Stomach (tissue), 9 donors: ENCODE data around the gene SGPP2. TPM values are rescaled to one million over a fixed set of nuclear protein-coding genes. Genes with fewer than 3 reads are reported as not detected.

Source experiments
- DNase-seq, 2 donors: peaks; one replicate each; pipeline versions ENCODE4 v3.0.0 to v3.0.0-alpha.2; 2013 to 2019
- H3K27ac ChIP-seq, 5 donors: fragments of 200-600 bp in 4 of 5; sonication (generic) in 4 of 5; one replicate each; pipeline ENCODE4 v1.5.1; 2013 to 2019; ENCODE audit warnings: mild to moderate bottlenecking in 1 of 5, moderate library complexity in 1 of 5
- H3K27me3 ChIP-seq, 3 donors: fragments of 200-600 bp; sonication (generic); one replicate each; pipeline ENCODE4 v1.5.1; 2017 to 2019; ENCODE audit warnings: mixed run types in 1 of 3
- H3K36me3 ChIP-seq, 4 donors: fragments of 200-600 bp; sonication (generic); 1 replicate in 3 of 4; 2 replicates in 1 of 4; pipeline ENCODE4 v1.5.1; 2016 to 2019
- H3K4me1 ChIP-seq, 4 donors: fragments of 200-600 bp; sonication (generic); one replicate each; pipeline ENCODE4 v1.5.1; 2016 to 2019
- H3K4me3 ChIP-seq, 4 donors: fragments of 200-600 bp; sonication (generic) in 3 of 4; one replicate each; pipeline ENCODE4 v1.5.1; 2016 to 2019; ENCODE audit warnings: mild to moderate bottlenecking in 1 of 4
- H3K9me3 ChIP-seq, 4 donors: fragments of 200-600 bp; sonication (generic); one replicate each; pipeline ENCODE4 v1.5.1; 2016 to 2019
- EP300 ChIP-seq: sonication (generic); formaldehyde crosslinking; IDR thresholded peaks from one replicate; pipeline ENCODE4 v1.6.1; 2017; ENCODE audit warnings: antibody characterized with exemption
- POLR2A ChIP-seq, 4 donors: fragments of 450-650 bp; IDR thresholded peaks; one replicate each; pipeline ENCODE4 v1.6.1; 2016; ENCODE audit warnings: antibody characterized with exemption in 4 of 4, control low read depth in 2 of 4, mild to moderate bottlenecking in 1 of 4, moderate library complexity in 1 of 4
- POLR2AphosphoS5 ChIP-seq, 3 donors: sonication (generic); formaldehyde crosslinking; IDR thresholded peaks; one replicate each; pipeline ENCODE4 v1.6.1; 2016; ENCODE audit warnings: antibody characterized with exemption in 3 of 3
- WGBS, 5 donors: extraction: QIAGEN DNeasy Blood & Tissue Kit in 3 of 5; methylation state at CpG; one replicate each; pipeline versions ENCODE4 v1.1.5 to v1.1.7; 2013 to 2018; 5-methylcytosine and 5-hydroxymethylcytosine counted together
- intact Hi-C: fragments of 100-400 bp; cut with DNase I; formaldehyde crosslinking; loops from one replicate; pipeline ENCODE4 v1.15.1; 2023; ENCODE audit warnings: low total_unique reads
- polyA plus RNA-seq, 3 donors: library from polyadenylated mRNA; stranded (reverse); fragments of 200-250 nt; gene quantifications; one replicate each; pipeline ENCODE4 v1.2.3, GENCODE V29; 2013
- total RNA-seq, 5 donors: library from RNA; depleted of rRNA; stranded (reverse); fragments of >200 nt; gene quantifications; one replicate each; pipeline versions ENCODE4 v1.1.0 to v1.2.3, GENCODE V29; 2014 to 2016
- TF ChIP-seq, protein P1 (sequence below), 7 experiments: fragments of 450-650 bp in 4 of 7; fragments of 200-600 bp in 3 of 7; sonication (generic) in 3 of 7; IDR thresholded peaks; one replicate each; pipeline ENCODE4 v1.5.1; 2016 to 2019; ENCODE audit warnings: antibody characterized with exemption in 7 of 7, control low read depth in 2 of 7, mild to moderate bottlenecking in 1 of 7
- donor health status: healthy with polysubstance abuse.
- donor health status: Bipolar disorder and iron deficiency.
- donor health status: healthy.

Gene SGPP2
- total and polyA plus RNA-seq, 8 donors = 1.7 to 50.4 (median 21.0) TPM

GRCh38 chr2:222485367-222486211 lies 61.2 kb downstream of the SGPP2 start:
- 66 to 75% (median 72%) methylated on average over 12 of the region's 12 CpGs for WGBS, 5 donors

GRCh38 chr2:222490131-222490530 lies 65.8 kb downstream of the SGPP2 start:
- Histone ChIP-seq H3K27ac (no peak overlapping the region), H3K9me3 (peaks cover 0 to 3% (median 0%) of the 10 kb centered on the region in 4 donors), H3K27me3 (no peaks in the 10 kb centered on the region), H3K36me3 (no peaks in the 10 kb centered on the region), H3K4me3 (no peak overlapping the region), H3K4me1 (peaks cover 0 to 3% (median 0%) of the 10 kb centered on the region in 4 donors)
- TF ChIP-seq EP300 (no peak), POLR2A (IDR thresholded peaks at IDR 0.05) (no peak), POLR2AphosphoS5 (IDR thresholded peaks at IDR 0.05) (no peak)
- TF ChIP-seq, protein P1, sequence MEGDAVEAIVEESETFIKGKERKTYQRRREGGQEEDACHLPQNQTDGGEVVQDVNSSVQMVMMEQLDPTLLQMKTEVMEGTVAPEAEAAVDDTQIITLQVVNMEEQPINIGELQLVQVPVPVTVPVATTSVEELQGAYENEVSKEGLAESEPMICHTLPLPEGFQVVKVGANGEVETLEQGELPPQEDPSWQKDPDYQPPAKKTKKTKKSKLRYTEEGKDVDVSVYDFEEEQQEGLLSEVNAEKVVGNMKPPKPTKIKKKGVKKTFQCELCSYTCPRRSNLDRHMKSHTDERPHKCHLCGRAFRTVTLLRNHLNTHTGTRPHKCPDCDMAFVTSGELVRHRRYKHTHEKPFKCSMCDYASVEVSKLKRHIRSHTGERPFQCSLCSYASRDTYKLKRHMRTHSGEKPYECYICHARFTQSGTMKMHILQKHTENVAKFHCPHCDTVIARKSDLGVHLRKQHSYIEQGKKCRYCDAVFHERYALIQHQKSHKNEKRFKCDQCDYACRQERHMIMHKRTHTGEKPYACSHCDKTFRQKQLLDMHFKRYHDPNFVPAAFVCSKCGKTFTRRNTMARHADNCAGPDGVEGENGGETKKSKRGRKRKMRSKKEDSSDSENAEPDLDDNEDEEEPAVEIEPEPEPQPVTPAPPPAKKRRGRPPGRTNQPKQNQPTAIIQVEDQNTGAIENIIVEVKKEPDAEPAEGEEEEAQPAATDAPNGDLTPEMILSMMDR (IDR thresholded peaks at IDR 0.05) = no peak
- no peak for DNase-seq
- intact Hi-C loops = no loop called here

More at GRCh38 chr2:222485367-222486211, 61.2 kb downstream of the SGPP2 start:
- no peaks in the 10 kb centered on the region for H3K9me3 ChIP-seq
- H3K27ac ChIP-seq = no peak overlapping the region
- H3K36me3 ChIP-seq = no peaks in the 10 kb centered on the region
- TF ChIP-seq POLR2A (IDR thresholded peaks at IDR 0.05) (no peak), EP300 (no peak), POLR2AphosphoS5 (IDR thresholded peaks at IDR 0.05) (no peak)
- TF ChIP-seq, protein P1 (IDR thresholded peaks at IDR 0.05) = no peak
- no peaks in the 10 kb centered on the region for H3K4me1 ChIP-seq
- intact Hi-C loops = no loop called here
- H3K27me3 ChIP-seq = peaks cover 0 to 7% (median 0%) of the 10 kb centered on the region in 3 donors
- no peak overlapping the region for H3K4me3 ChIP-seq
- DNase-seq = no peak

DNA sequence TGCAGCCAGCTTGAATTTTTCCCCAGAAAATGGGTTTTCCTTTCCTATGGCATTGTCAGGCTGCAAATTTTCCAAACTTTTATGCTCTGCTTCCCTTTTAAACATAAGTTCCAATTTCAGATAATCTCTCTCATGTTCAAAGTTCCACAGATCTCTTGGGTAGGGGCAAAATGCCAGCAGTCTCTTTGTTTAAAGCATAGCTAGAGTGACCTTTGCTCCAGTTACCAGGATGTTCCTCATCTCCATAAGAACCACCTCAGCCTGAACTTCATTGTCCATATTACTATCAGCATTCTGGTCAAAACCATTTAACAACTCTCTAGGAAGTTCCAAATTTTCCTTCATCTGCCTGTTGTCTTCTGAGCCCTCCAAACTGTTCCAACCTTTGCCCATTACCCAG lies 68.3 kb downstream of the SGPP2 start:
- intact Hi-C loops = no loop called here
- Histone ChIP-seq H3K27me3 (no peaks in the 10 kb centered on the region), H3K4me3 (no peak overlapping the region), H3K36me3 (no peaks in the 10 kb centered on the region), H3K4me1 (peaks cover 0 to 3% (median 0%) of the 10 kb centered on the region in 4 donors), H3K27ac (no peak overlapping the region), H3K9me3 (peaks cover 0 to 3% (median 0%) of the 10 kb centered on the region in 4 donors)
- TF ChIP-seq, protein P1 (IDR thresholded peaks at IDR 0.05) = no peak
- TF ChIP-seq EP300 = no peak
- no peak for TF ChIP-seq POLR2A (IDR thresholded peaks at IDR 0.05)
- no peak for TF ChIP-seq POLR2AphosphoS5 (IDR thresholded peaks at IDR 0.05)
- no peak for DNase-seq

DNA sequence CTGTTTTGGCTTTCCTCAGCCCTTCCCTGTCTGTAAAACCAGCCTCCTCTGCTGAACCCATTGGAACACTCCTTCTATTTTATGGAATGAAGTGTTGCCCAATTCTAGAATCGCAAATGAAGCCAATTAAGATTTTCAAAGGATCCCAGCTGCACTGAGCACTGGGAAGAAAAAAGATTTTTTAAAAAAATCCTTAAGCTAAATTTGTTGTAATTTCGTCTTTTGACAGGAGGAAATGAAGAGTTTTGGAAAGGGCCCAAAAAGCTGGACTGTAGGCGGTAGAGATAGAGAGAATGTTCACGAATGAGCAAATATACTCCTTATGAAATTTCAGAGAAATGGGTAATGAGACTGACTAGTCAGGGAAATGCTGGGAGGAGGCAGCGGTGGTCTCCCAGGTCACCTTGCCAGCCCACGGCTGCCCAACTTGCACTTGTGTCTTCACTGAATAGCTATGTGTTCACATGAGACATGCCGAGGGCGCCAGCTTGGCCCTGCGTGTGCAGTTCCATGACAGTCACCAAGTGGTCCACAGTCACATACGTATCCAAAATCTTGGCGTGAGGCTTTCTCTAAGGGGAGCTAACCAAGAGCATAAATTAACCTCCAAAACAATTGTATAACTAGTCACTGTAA lies 69.9 kb downstream of the SGPP2 start:
- 70 to 92% (median 80%) methylated on average over 11 of the region's 11 CpGs for WGBS, 5 donors
- peak in 1 of 2 donors; percentile 51 for DNase-seq

More for the DNA sequence above, 69.9 kb downstream of the SGPP2 start:
- intact Hi-C loops = no loop called here
- no peaks in the 10 kb centered on the region for H3K36me3 ChIP-seq
- peaks cover 0 to 3% (median 0%) of the 10 kb centered on the region in 4 donors for H3K4me1 ChIP-seq
- no peak overlapping the region for H3K27ac ChIP-seq
- peaks cover 0 to 3% (median 0%) of the 10 kb centered on the region in 4 donors for H3K9me3 ChIP-seq
- no peaks in the 10 kb centered on the region for H3K27me3 ChIP-seq
- TF ChIP-seq POLR2A (IDR thresholded peaks at IDR 0.05) (no peak), EP300 (no peak), POLR2AphosphoS5 (IDR thresholded peaks at IDR 0.05) (no peak)
- TF ChIP-seq, protein P1 (IDR thresholded peaks at IDR 0.05) = no peak
- no peak overlapping the region for H3K4me3 ChIP-seq
